SK-N-SH treated with all-trans-retinoic acid at 6 μM for 48 hours (cell line): ENCODE data around the gene TMED10.

Experiments used
- ATAC-seq: fragments of 200-7000 bp; cut with Tn5 transposase; 3 replicates; pipeline ENCODE4 v1.9.1; 2020; ENCODE audit warnings: mild to moderate bottlenecking, moderate library complexity
- ARNTL ChIP-seq: fragments of 450-650 bp; formaldehyde crosslinking; IDR thresholded peaks from 2 replicates; pipeline ENCODE4 v1.5.0; 2020; ENCODE audit warnings: low read depth, mild to moderate bottlenecking, moderate library complexity, borderline replicate concordance
- BACH2 ChIP-seq: fragments of 250-450 bp; sonication (Bioruptor Pico); IDR thresholded peaks from 2 replicates; pipeline ENCODE4 v1.9.0; 2021; ENCODE audit warnings: mild to moderate bottlenecking, borderline replicate concordance
- CREB5 ChIP-seq: fragments of 250-450 bp; sonication (Bioruptor Pico); IDR thresholded peaks from 2 replicates; pipeline ENCODE4 v1.5.1; 2020; ENCODE audit warnings: low read depth, mild to moderate bottlenecking, moderate library complexity
- CSDC2 ChIP-seq: fragments of 250-450 bp; sonication (Bioruptor Pico); IDR thresholded peaks from 2 replicates; pipeline ENCODE4 v1.5.0; 2020; ENCODE audit warnings: mild to moderate bottlenecking, moderate library complexity
- CSRNP3 ChIP-seq: fragments of 250-450 bp; sonication (Bioruptor Pico); IDR thresholded peaks from 2 replicates; pipeline ENCODE4 v1.5.1; 2021; ENCODE audit warnings: mild to moderate bottlenecking, moderate library complexity
- ESRRG ChIP-seq: fragments of 250-450 bp; sonication (Bioruptor Pico); IDR thresholded peaks from 2 replicates; pipeline ENCODE4 v1.6.1; 2021; ENCODE audit warnings: mild to moderate bottlenecking
- GLIS3 ChIP-seq: fragments of 250-450 bp; sonication (Bioruptor Pico); IDR thresholded peaks from 2 replicates; pipeline ENCODE4 v1.5.0; 2020; ENCODE audit warnings: mild to moderate bottlenecking, moderate library complexity
- OSR1 ChIP-seq: fragments of 250-450 bp; sonication (Bioruptor Pico); IDR thresholded peaks from 2 replicates; pipeline ENCODE4 v1.8.0; 2022; ENCODE audit warnings: moderate library complexity, mild to moderate bottlenecking, inconsistent platforms
- PATZ1 ChIP-seq: fragments of 250-450 bp; sonication (Bioruptor Pico); IDR thresholded peaks from 2 replicates; pipeline ENCODE4 v1.8.0; 2020; ENCODE audit warnings: mild to moderate bottlenecking, moderate library complexity, borderline replicate concordance
- POU6F1 ChIP-seq: fragments of 250-450 bp; sonication (Bioruptor Pico); IDR thresholded peaks from 2 replicates; pipeline ENCODE4 v1.8.0; 2021; ENCODE audit warnings: low read depth, mild to moderate bottlenecking, moderate library complexity, borderline replicate concordance
- PPARA ChIP-seq: fragments of 250-450 bp; sonication (Bioruptor Pico); IDR thresholded peaks from 2 replicates; pipeline ENCODE4 v1.5.0; 2020; ENCODE audit warnings: mild to moderate bottlenecking, borderline replicate concordance
- RARB ChIP-seq: fragments of 250-450 bp; sonication (Bioruptor Pico); IDR thresholded peaks from 2 replicates; pipeline ENCODE4 v1.8.0; 2021; ENCODE audit warnings: mild to moderate bottlenecking, moderate library complexity
- SNAI2 ChIP-seq: fragments of 250-450 bp; sonication (Bioruptor Pico); IDR thresholded peaks from 2 replicates; pipeline ENCODE4 v1.5.0; 2020; ENCODE audit warnings: mild to moderate bottlenecking, moderate library complexity
- TOX ChIP-seq: fragments of 250-450 bp; sonication (Bioruptor Pico); IDR thresholded peaks from 2 replicates; pipeline ENCODE4 v1.8.0; 2021; ENCODE audit warnings: mild to moderate bottlenecking, moderate library complexity, borderline replicate concordance
- TSHZ2 ChIP-seq: fragments of 250-450 bp; sonication (Bioruptor Pico); IDR thresholded peaks from 2 replicates; pipeline ENCODE4 v1.5.0; 2020; ENCODE audit warnings: mild to moderate bottlenecking, moderate library complexity
- ZC3H10 ChIP-seq: fragments of 250-450 bp; sonication (Bioruptor Pico); IDR thresholded peaks from 2 replicates; pipeline ENCODE4 v1.5.1; 2021; ENCODE audit warnings: mild to moderate bottlenecking, moderate library complexity
- ZFP3 ChIP-seq: fragments of 250-450 bp; sonication (Bioruptor Pico); IDR thresholded peaks from 2 replicates; pipeline ENCODE4 v1.5.0; 2020; ENCODE audit warnings: mild to moderate bottlenecking, moderate library complexity
- ZNF565 ChIP-seq: fragments of 450-650 bp; formaldehyde crosslinking; conservative IDR thresholded peaks from 2 replicates; pipeline ENCODE4 v1.5.0; 2020; ENCODE audit warnings: low read depth, mild to moderate bottlenecking, moderate library complexity
- ZNF70 ChIP-seq: fragments of 450-650 bp; formaldehyde crosslinking; IDR thresholded peaks from 2 replicates; pipeline ENCODE4 v1.5.0; 2020; ENCODE audit warnings: mild to moderate bottlenecking, moderate library complexity
- ZNF8 ChIP-seq: fragments of 450-650 bp; formaldehyde crosslinking; IDR thresholded peaks from 2 replicates; pipeline ENCODE4 v1.5.0; 2020; ENCODE audit warnings: mild to moderate bottlenecking, moderate library complexity

TMED10 gene

GRCh38 chr14:75095690-75096089 is 80.7 kb downstream of the TMED10 start:
- no peak for ATAC-seq

GRCh38 chr14:75094896-75095295 is 81.5 kb downstream of the TMED10 start:
- ATAC-seq = no peak
- TF ChIP-seq ZNF565 (CRISPR knock-in tag) (no peak), ARNTL (CRISPR knock-in tag) (no peak), PATZ1 (CRISPR knock-in tag) (no peak), ESRRG (no peak), ZNF8 (CRISPR knock-in tag) (no peak), ZC3H10 (CRISPR knock-in tag) (no peak), ZFP3 (CRISPR knock-in tag) (no peak), CSRNP3 (no peak), GLIS3 (no peak), PPARA (CRISPR knock-in tag) (no peak), BACH2 (no peak), TSHZ2 (CRISPR knock-in tag) (no peak), SNAI2 (CRISPR knock-in tag) (no peak), TOX (CRISPR knock-in tag) (no peak), ZNF70 (CRISPR knock-in tag) (no peak), RARB (CRISPR knock-in tag) (no peak), POU6F1 (no peak), CREB5 (no peak)
- TF ChIP-seq, all 23 proteins: peak for 0

More at GRCh38 chr14:75095690-75096089, 80.7 kb downstream of the TMED10 start:
- no peak for TF ChIP-seq ZFP3 (CRISPR knock-in tag)
- no peak for TF ChIP-seq SNAI2 (CRISPR knock-in tag)

GRCh38 chr14:75092698-75093097 is 83.7 kb downstream of the TMED10 start:
- TF ChIP-seq ESRRG (no peak), GLIS3 (no peak)
- ATAC-seq = no peak

- no peak for ATAC-seq
- TF ChIP-seq PATZ1 (CRISPR knock-in tag) (no peak), CSDC2 (CRISPR knock-in tag) (no peak), RARB (CRISPR knock-in tag) (no peak), ZNF8 (CRISPR knock-in tag) (no peak), GLIS3 (no peak), POU6F1 (no peak), OSR1 (no peak), CREB5 (no peak), ZFP3 (CRISPR knock-in tag) (no peak)
These were observed 85.2 kb downstream of the TMED10 start for GRCh38 chr14:75091251-75091650.
